ENCODE measurements around the gene LARP4B. TPM values are rescaled to one million over a fixed set of nuclear protein-coding genes. Genes with fewer than 3 reads are reported as not detected.

LARP4B gene
- total RNA-seq, 1 donor from 2014 or later = 33.1 TPM

- H3K36me3 Mint-ChIP-seq = no peaks in the 10 kb centered on the region
- no peaks in the 10 kb centered on the region for H3K9me3 Mint-ChIP-seq
- H3K27ac Mint-ChIP-seq = no peak overlapping the region
- Histone ChIP-seq H3K36me3 (no peaks in the 10 kb centered on the region), H3K79me2 (ENCODE audit: low read depth) (no peaks in the 10 kb centered on the region), H3K9me3 (ENCODE audit: low read depth) (no peaks in the 10 kb centered on the region), H4K20me1 (ENCODE audit: low read depth) (no peaks in the 10 kb centered on the region), H3K4me2 (no peak overlapping the region), H3K4me1 (no peaks in the 10 kb centered on the region), H3K27me3 (no peaks in the 10 kb centered on the region), H3K27ac (no peak overlapping the region), H3F3A (ENCODE audit: low read depth) (no peaks in the 10 kb centered on the region), H2AFZ (replicated peaks) (no peak overlapping the region), H3K9ac (no peak overlapping the region), H3K4me3 (no peak overlapping the region)
- no peak overlapping the region for H3K4me3 Mint-ChIP-seq
- peaks cover 2% of the 10 kb centered on the region for H3K27me3 Mint-ChIP-seq (ENCODE audit: insufficient read depth, low read depth)
- H3K4me1 Mint-ChIP-seq = peaks cover 2% of the 10 kb centered on the region
- TF ChIP-seq, protein P1, sequence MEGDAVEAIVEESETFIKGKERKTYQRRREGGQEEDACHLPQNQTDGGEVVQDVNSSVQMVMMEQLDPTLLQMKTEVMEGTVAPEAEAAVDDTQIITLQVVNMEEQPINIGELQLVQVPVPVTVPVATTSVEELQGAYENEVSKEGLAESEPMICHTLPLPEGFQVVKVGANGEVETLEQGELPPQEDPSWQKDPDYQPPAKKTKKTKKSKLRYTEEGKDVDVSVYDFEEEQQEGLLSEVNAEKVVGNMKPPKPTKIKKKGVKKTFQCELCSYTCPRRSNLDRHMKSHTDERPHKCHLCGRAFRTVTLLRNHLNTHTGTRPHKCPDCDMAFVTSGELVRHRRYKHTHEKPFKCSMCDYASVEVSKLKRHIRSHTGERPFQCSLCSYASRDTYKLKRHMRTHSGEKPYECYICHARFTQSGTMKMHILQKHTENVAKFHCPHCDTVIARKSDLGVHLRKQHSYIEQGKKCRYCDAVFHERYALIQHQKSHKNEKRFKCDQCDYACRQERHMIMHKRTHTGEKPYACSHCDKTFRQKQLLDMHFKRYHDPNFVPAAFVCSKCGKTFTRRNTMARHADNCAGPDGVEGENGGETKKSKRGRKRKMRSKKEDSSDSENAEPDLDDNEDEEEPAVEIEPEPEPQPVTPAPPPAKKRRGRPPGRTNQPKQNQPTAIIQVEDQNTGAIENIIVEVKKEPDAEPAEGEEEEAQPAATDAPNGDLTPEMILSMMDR (IDR thresholded peaks at IDR 0.05) = no peak
- DNase-seq (ENCODE audit: low spot score) = no peak
These were observed 156.8 kb downstream of the LARP4B start for GRCh38 chr10:774661-775244.

GRCh38 chr10:774223-774622, 157.3 kb downstream of the LARP4B start:
- no peak overlapping the region for H3K9ac ChIP-seq
- H4K20me1 ChIP-seq (ENCODE audit: low read depth) = no peaks in the 10 kb centered on the region
- Mint-ChIP-seq H3K36me3 (no peaks in the 10 kb centered on the region), H3K4me3 (no peak overlapping the region), H3K27me3 (ENCODE audit: insufficient read depth, low read depth) (peaks cover 2% of the 10 kb centered on the region), H3K27ac (no peak overlapping the region), H3K9me3 (peaks cover under 1% of the 10 kb centered on the region), H3K4me1 (peaks cover 2% of the 10 kb centered on the region)
- no peaks in the 10 kb centered on the region for H3K4me1 ChIP-seq
- no peak for DNase-seq (ENCODE audit: low spot score)
- no peaks in the 10 kb centered on the region for H3K36me3 ChIP-seq
- no peaks in the 10 kb centered on the region for H3F3A ChIP-seq (ENCODE audit: low read depth)
- H3K27me3 ChIP-seq = no peaks in the 10 kb centered on the region
- no peaks in the 10 kb centered on the region for H3K9me3 ChIP-seq (ENCODE audit: low read depth)
- TF ChIP-seq, protein P1 (IDR thresholded peaks at IDR 0.05) = no peak
- TF ChIP-seq EZH2 (IDR thresholded peaks at IDR 0.05) (no peak), EZH2phosphoT487 (IDR thresholded peaks at IDR 0.05) (no peak)
- no peaks in the 10 kb centered on the region for H3K79me2 ChIP-seq (ENCODE audit: low read depth)
- no peak overlapping the region for H3K4me3 ChIP-seq
- no peak overlapping the region for H3K27ac ChIP-seq
- no peak overlapping the region for H3K4me2 ChIP-seq
- no peak overlapping the region for H2AFZ ChIP-seq (replicated peaks)

DNA sequence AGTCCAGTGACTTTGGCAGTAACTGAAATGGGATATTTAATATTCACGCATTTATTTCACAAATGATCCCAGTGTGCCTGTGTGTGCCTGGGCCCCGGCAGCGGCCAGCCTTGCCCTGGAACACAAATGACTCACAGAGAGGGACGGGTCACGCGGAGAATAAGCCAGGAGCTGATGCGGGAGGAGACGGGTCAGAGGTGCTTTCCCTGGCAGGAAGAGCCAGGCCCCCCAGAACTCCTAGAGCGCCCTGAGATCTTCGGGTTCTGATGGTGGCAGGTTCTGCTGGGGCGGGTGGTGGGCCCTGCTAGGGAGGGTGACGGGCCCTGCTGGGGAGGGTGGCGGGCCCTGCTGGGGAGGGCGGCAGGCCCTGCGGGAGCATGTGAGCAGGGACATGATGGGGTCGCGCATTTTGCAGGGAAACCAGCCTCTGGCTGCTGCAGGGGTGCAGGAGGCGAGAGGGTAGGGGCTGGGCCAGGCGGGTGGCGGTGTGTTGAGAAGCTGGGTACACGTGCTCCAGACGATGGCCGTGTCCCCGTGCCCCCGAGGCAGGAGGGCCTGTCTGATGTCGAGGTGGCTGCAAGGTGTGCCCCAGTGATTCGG, 157.8 kb downstream of the LARP4B start:
- H3K27me3 ChIP-seq = no peaks in the 10 kb centered on the region
- no peaks in the 10 kb centered on the region for H3K4me1 ChIP-seq
- no peak for DNase-seq (ENCODE audit: low spot score)
- no peak overlapping the region for H2AFZ ChIP-seq (replicated peaks)
- Mint-ChIP-seq H3K4me3 (no peak overlapping the region), H3K27ac (no peak overlapping the region), H3K9me3 (peaks cover 3% of the 10 kb centered on the region), H3K27me3 (ENCODE audit: insufficient read depth, low read depth) (peaks cover 2% of the 10 kb centered on the region), H3K36me3 (no peaks in the 10 kb centered on the region), H3K4me1 (peaks cover 2% of the 10 kb centered on the region)
- no peak overlapping the region for H3K27ac ChIP-seq
- H3K36me3 ChIP-seq = no peaks in the 10 kb centered on the region
- H3K4me2 ChIP-seq = no peak overlapping the region
- H3K79me2 ChIP-seq (ENCODE audit: low read depth) = no peaks in the 10 kb centered on the region
- TF ChIP-seq EZH2phosphoT487 (IDR thresholded peaks at IDR 0.05) = no peak
- no peak for TF ChIP-seq EZH2 (IDR thresholded peaks at IDR 0.05)
- TF ChIP-seq, protein P1 (IDR thresholded peaks at IDR 0.05) = no peak
- no peaks in the 10 kb centered on the region for H3F3A ChIP-seq (ENCODE audit: low read depth)
- H4K20me1 ChIP-seq (ENCODE audit: low read depth) = no peaks in the 10 kb centered on the region
- H3K9ac ChIP-seq = no peak overlapping the region
- no peaks in the 10 kb centered on the region for H3K9me3 ChIP-seq (ENCODE audit: low read depth)
- no peak overlapping the region for H3K4me3 ChIP-seq

Data from neural progenitor cell (in vitro differentiated cells).